ENCODE results near the gene AR. TPM values are rescaled to one million over a fixed set of nuclear protein-coding genes. Genes with fewer than 3 reads are reported as not detected.

AR gene
- total and polyA plus RNA-seq, 12 donors, result 1.7 to 35.2 (median 26.4) TPM

- H3K4me3 ChIP-seq, result no peak overlapping the region
- H3K9me3 ChIP-seq, result peaks cover 0 to 5% (median 0%) of the 10 kb centered on the region in 11 donors
- H3K4me1 ChIP-seq, result peaks cover 0 to 7% (median 0%) of the 10 kb centered on the region in 9 donors
- peak overlapping the region in 3 of 10 donors; percentile 26 to 47 (median 33) for H3K27ac ChIP-seq
- intact Hi-C loops (cut with DNase I), result loop anchor here in 2 of 10 donors (10.0 kb wide), 1 partner anchor 169 kb away; the partner anchor contains the start of gene AR (in 2 of the 2)
- H3K27me3 ChIP-seq, result peaks cover 0 to 9% (median 0%) of the 10 kb centered on the region in 7 donors
- no peak for DNase-seq
- H3K36me3 ChIP-seq, result peaks cover 0 to 7% (median 0%) of the 10 kb centered on the region in 9 donors
- TF ChIP-seq, protein P1, sequence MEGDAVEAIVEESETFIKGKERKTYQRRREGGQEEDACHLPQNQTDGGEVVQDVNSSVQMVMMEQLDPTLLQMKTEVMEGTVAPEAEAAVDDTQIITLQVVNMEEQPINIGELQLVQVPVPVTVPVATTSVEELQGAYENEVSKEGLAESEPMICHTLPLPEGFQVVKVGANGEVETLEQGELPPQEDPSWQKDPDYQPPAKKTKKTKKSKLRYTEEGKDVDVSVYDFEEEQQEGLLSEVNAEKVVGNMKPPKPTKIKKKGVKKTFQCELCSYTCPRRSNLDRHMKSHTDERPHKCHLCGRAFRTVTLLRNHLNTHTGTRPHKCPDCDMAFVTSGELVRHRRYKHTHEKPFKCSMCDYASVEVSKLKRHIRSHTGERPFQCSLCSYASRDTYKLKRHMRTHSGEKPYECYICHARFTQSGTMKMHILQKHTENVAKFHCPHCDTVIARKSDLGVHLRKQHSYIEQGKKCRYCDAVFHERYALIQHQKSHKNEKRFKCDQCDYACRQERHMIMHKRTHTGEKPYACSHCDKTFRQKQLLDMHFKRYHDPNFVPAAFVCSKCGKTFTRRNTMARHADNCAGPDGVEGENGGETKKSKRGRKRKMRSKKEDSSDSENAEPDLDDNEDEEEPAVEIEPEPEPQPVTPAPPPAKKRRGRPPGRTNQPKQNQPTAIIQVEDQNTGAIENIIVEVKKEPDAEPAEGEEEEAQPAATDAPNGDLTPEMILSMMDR (IDR thresholded peaks at IDR 0.05), result no peak
- ATAC-seq, result peak in 3 of 8 donors; percentile 45 to 56 (median 46)
- 50 to 79% methylated on average over 1 of the region's 1 CpG for WGBS, 2 donors
These were observed 170.2 kb downstream of the AR start for GRCh38 chrX:67714004-67714403.

DNA sequence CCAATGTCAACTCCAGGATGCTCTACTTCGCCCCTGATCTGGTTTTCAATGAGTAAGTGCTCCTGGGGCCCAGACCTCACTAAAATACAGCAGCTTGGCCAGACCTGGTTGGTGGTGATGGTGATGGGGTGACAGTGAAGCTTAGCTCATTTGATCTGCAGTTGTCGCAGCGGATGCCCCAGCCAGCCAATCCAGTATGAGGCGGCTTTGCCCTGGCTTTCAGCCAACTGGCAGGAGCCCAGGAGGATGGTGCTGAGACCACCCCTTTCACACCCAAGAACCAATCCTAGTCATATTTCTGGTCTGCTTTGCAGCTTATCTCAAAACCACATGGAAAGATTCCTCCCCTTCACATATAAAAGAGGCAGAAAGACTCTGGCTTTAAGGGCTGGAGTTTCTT lies 173.8 kb downstream of the AR start:
- ATAC-seq, result no peak
- TF ChIP-seq, protein P1 (IDR thresholded peaks at IDR 0.05), result no peak
- Histone ChIP-seq H3K27ac (no peak overlapping the region), H3K36me3 (no peaks in the 10 kb centered on the region), H3K4me1 (peaks cover 0 to 36% (median 7%) of the 10 kb centered on the region in 9 donors), H3K9me3 (no peaks in the 10 kb centered on the region), H3K27me3 (peaks cover 0 to 7% (median 0%) of the 10 kb centered on the region in 7 donors), H3K4me3 (no peak overlapping the region)
- 99 to 100% methylated on average over 4 of the region's 4 CpGs for WGBS, 2 donors
- no peak for DNase-seq
- intact Hi-C loops (cut with DNase I), result loop anchor here in 2 of 10 donors (10.0 kb wide), 1 partner anchor 173 kb away; the partner anchor contains the start of gene AR (in 2 of the 2)

DNA sequence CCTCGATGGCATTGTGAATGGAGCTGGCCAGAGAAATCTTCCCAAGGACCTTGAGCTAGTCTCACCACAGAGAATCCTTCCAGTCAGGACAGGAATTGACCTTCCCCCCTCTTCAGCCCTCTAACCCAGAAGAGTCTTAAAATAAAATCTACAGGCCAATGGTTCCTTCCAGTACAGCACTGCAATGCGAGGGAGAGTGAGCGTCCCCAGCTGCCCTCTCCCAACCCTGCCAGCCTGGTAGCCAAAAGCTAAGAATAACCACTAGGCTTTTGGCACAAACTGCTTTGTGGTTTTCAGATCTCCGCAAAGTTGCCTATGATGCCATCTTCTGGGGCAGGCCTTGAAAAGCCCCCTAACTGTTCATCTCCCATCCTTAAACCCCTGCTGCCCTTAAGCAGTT lies 175.1 kb downstream of the AR start:
- intact Hi-C loops (cut with DNase I), result loop anchor here in 2 of 10 donors (10.0 kb wide), 1 partner anchor 174 kb away; the partner anchor contains the start of gene AR (in 2 of the 2)
- Histone ChIP-seq H3K4me3 (no peak overlapping the region), H3K36me3 (no peaks in the 10 kb centered on the region), H3K4me1 (peaks cover 0 to 40% (median 9%) of the 10 kb centered on the region in 9 donors), H3K9me3 (no peaks in the 10 kb centered on the region), H3K27ac (peak overlapping the region in 7 of 10 donors; percentile 27 to 65 (median 45)), H3K27me3 (no peaks in the 10 kb centered on the region)
- 44% methylated on average over 4 of the region's 4 CpGs for WGBS, 2 donors
- TF ChIP-seq, protein P1 (IDR thresholded peaks at IDR 0.05), result peak in 3 of 9 donors; percentile 34 to 40 (median 35)
- ATAC-seq, result peak; percentile 67 to 96 (median 90)
- peak; percentile 20 to 41 for DNase-seq

GRCh38 chrX:67720344-67720743 lies 176.5 kb downstream of the AR start:
- Histone ChIP-seq H3K27ac (no peak overlapping the region), H3K4me3 (no peak overlapping the region), H3K9me3 (no peaks in the 10 kb centered on the region), H3K36me3 (no peaks in the 10 kb centered on the region), H3K27me3 (no peaks in the 10 kb centered on the region), H3K4me1 (peaks cover 0 to 49% (median 11%) of the 10 kb centered on the region in 9 donors)
- intact Hi-C loops (cut with DNase I), result loop anchor here in 5 of 10 donors (5.0 to 10.0 kb wide), 3 partner anchors 62 to 176 kb away; partner anchors contain the start of gene AR (in 1 of the 5)
- ATAC-seq, result no peak
- TF ChIP-seq, protein P1 (IDR thresholded peaks at IDR 0.05), result no peak
- DNase-seq, result no peak
